Activated CD8-positive, alpha-beta memory T cell treated with anti-CD3 and anti-CD28 coated beads, Interleukin-2, amount 50 U/mL, for 24 hours (primary cell): ENCODE results near the gene TBX21.

Experiments used
- DNase-seq: peaks from one replicate; pipeline ENCODE4 v3.0.0-alpha.2; 2020; ENCODE audit errors: extremely low read depth

TBX21 gene

DNA sequence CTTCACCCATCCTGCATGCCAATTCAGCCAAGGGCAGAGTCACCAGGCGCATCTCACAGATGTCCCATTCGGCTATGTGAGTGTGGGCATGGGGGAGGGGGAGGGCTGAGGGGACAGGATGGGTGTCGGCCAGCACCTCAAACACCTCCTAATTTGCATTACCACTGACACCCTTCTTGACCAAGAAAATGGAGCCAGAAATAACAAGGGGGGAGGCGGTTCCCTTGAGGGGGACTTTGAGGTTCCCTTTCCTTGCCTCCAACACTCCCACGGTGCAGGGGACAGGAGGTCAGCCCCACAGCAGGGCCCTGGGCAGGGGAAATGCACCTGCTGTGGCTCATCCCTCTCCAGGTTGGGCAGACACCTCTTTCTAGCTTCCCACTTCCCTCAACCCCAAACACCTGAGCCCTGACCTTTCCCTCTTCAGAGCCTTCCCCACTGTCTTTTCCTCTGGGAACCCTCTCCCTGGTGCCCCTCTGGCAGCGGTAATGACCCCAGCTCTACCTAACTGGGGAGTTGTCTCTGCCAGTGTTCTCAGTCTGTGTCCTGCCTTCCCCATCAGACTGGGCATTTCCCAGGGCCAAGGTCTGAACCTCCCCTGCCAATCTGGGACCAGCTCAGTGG is 18.2 kb upstream of the TBX21 start:
- no peak for DNase-seq

DNA sequence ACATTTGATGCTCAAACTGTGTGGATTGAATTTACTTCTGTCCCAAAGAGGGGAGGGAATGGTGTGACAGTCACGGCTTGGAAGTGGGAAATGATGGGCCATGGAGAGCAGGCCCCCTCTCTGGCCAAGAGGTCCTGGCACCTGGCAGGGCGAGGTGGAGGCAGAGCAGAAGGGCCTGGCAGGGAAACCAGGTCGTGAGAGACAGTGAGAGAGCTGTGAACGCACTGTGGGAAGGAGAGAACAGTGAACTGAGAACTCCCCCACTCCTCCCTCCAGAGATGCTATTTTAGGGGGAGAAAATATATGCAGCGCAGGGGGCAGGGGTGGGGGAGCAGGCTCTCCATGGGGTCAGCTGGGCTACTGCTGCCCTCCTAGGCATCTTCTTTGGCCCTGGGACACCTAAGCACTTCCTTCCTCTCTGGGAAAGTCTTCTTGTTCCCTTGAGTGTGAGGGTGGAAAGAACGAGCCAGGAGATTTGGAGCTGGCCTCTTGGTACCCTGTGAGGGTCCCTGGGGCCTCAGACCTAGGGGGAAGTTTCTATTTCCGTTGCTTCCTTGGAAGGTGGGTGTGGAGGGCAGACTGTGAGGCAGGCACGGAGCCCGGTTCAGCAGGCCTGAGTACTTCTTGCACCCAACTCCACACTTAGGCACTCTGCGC is 17.2 kb upstream of the TBX21 start:
- DNase-seq = no peak

DNA sequence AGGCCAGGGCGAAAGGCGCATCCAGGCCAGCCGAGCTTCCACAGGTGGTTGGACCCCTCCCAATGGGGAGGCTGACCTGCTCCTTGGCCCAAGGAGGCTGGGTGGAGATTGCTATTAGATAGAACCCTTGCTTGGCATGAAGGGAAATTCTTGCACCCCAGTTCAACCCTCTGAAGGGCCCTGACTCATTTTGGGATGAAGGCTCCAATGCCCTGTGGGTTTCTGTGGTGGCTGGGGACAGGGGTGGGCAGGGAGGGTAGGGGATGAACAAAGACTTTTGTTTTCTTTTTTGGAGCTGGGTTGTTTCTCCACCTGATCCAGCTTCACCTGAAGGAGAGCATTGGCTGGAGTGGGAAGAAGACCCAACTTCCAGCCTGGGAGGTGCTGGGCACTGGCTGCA is 16.7 kb upstream of the TBX21 start:
- DNase-seq = no peak

DNA sequence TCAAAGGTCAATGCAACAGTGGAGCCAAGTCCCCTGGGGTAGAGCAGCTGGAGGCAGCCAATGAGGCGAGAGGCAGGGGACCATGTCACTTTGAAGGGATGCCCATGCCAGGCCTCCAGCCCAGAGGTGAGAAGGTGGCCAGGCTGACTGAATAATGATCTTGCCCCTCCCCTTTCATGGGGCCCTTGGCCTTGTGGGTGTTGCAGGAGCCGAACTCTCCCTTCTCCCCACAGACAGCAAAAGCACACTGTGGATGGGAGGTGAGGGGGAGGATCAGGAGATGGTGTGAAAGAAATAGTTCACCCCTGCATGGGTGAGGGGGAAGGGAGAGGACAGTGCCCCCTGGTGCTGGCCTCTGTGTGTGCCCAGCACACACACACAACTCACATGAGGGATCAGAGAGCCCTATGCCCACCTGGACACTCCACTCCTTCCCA is 15.8 kb upstream of the TBX21 start:
- no peak for DNase-seq

DNA sequence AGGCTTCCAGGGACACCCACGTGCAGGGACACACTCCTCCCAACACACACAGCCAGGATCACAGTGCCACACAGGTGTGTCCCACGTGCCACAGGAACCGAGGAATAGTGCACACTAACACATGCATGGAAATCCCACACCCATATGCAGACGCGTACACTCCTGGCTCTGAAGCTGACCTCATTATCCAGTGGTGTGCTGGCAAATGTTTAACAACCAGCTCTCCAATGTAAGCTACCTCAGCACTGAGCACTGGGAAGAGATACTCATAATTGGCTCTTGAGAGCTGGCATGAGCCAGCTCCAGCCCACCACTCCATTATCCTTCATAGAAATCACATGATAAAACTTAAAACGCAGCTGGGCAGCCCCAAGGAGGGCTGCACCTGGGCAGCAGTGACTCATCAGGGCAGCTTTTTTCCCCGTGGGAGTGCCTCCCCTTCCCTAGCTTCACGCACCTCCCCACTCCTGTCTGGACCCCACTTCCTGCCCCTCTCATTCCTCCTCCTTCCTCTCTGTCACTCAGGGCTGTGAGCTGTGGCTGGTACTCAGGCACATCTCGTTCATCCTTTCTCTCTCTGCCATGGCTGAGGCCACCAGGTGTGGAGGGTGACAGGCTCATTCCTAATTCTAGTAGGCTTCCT is 14.9 kb upstream of the TBX21 start:
- no peak for DNase-seq

DNA sequence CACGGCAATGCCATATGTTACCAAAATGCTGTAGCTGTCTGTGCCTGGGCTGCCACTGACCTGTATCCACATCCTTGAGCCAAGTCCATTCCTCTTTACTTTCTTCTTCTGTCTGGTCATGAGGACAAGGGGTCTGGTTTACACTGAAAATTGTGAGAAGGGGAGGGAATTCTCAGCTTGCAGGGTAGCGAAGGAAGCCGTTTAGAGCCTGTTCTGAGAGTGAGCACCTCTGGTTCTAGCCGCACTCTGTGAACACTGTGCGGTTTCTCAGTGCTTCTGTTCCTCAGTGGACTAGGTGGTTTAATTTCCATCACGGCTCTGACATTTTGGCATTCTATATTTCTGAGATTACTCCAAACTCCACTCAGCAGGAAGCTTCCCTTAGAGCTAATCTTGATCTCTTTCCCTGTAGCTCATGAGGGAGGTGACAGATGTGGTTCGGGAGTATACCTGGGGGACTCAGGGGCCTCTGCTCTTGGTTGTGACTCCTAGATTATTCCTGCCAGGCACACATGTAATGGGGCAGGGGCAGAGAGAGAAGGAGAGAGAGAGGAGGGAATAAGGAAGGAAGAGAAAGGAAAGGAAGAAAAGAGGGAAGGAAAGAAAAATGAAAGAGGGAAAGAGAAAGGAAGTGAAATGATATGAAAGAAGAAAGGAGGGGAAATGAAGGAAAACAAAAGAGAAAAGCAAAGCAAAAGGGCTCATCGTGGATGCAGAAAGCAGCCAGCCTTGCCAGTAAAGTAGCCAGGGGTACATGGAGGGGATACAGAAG is 14.2 kb upstream of the TBX21 start:
- no peak for DNase-seq

DNA sequence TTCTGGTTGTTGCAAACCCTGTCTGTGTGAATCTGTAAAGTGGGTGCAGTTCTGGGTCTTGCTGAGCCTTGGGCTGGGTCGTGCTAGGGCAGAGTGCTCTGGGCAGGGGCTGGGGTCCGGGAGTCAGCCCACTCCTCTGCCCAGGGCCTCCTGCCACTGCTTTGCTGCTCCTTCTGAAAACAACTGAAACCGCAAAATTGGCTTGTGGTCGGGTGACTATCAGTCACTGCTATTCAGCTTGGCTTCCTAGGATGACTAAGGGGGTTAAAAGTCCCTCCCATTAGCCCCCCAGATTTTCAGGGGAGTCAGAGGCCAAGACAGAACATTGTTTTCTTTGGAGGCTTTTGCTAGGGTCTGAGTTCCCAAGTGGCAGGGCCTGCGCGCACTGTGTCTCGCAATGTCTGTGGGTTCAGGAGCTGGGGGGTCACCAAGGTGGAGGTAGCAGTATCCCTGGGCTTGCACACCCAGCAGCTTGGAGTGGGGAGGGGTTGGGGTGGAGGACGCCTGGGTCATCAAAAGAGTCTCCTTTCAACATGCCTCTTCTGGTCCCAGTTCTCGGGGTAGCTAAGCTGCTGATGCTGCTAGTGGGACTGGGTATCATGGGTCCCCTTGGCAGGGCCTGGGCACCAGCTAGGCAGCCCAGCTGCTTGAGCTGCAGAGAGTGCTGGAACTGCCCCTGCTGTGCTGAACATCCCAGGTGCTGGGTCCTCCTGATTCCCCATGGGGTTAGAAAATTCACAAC is 13.5 kb upstream of the TBX21 start:
- peak; percentile 65 for DNase-seq

DNA sequence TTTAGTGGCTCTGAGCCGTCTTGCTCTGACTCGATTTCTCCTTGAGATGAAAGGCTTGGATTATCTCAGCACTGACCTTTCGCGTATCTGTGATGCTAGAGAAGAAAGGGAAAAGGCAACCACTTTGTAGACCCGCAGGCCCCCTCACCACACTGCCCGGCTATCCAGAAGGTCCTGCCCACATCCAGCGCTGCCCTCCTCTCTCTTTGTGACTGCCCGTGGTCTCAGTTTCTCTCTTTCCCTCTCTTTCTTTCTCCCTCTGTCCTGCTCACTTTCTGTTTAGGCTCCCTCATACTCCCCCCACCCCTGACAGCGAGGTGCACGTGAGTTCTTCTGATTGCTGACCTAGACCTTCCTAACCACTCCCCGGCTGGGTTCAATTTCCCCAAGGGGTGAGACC is 12.8 kb upstream of the TBX21 start:
- no peak for DNase-seq

DNA sequence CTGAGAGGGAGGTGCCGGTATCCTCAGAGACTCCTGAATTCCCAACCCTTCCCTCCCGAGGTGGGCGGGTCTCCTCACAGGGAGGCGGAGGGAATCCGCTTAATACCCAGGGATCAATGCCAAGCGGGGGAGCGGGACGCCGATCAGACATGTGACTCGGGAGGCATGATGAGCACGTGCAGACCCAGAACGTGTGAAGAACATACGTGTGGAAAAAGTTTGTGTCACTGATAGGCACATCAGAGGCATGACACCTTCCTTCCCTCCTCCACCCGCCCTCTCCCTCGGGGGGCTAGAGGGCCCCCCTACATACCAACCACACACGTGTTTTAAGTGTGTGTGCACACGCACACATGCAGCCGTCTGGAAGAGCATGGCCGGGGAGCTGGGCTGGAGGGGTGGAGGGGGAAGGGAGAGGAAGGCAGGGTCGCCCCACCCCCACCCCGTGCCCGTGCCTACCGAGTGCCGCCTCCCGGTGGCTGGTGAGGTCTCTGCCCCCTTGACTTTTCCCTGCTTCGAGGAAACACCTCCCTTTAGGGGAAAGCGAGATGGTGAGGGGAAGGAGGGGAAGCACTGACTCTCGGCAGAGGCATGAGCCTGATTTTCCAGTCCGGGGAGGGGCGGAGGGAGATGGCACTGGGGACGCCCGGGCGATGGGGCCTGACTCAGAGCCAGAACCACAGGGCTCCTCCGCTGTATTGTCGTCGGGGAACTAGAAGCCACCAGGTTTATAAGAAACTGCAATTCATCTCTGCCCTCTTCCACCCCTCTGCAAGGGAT is 12.1 kb upstream of the TBX21 start:
- peak; percentile 93 for DNase-seq

DNA sequence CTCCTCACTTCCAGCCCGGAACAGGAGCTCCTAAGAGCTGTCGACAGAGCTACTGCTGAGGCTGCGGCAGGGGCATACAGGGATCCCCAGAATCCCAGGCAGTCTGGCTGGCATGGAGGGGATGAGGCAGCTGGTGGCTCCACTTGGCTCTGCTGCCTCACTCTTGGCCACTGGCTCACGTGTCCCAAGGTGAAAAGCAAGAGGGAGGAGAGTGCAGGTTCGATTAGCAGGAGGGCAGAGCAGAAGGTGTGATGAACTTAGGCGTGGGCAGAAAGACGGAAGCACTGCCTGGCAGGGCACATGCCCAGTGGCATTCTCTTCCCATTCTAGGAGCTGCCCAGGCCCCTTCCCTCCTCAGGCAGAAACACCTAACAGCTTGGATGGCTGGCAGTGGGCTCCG is 11.3 kb upstream of the TBX21 start:
- no peak for DNase-seq

DNA sequence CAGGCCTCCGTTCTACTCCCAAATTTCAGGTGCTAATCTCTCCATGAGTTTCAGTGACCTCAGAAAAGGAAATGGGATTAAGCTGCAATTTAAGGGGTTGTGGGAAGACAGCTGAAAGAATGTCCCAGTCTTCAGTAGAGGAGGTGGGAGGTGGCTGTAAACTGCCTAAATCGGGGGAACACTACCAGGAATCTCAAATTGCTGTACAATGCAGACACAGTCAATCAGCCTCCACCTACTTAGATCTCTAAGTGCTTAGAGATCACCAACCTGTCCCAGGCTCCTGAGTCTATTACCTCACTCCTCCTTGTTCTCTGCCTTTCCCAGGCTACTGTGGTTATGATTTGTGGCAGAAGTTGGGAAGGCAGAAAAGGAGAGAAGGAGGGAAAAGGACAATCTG is 8.3 kb upstream of the TBX21 start:
- DNase-seq = no peak

DNA sequence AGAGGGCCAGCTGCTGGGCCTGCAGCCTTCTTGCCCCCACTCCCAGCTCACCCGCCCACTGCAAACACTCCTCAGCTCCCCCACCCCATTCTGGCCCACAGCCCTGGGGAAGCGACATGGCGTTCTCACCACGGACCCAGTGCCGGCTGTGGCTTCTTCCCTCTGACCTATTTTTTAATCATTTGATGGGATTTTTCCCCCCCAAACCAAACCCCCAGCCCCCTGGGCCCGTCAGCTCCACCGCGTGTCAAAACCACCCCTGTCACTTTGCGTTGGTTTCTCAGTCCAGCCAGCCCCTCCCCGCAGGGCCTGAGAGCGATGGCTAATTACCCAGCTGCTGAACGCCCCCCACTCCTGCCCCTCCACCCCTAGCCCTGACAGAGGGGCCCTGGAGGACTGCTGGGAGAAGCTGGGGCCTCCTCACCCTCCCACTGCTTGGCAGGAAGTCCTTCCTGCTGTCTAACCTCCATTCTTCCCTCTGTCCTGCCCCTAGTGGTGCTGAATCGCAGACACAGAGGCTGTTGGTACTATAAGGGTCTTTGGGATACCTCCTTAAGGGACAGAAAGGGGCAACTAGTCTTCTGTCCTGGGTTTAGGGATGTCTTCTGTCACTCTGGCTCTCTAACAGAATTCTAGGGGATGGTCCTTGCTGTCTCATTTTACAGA is 7.5 kb upstream of the TBX21 start:
- no peak for DNase-seq

DNA sequence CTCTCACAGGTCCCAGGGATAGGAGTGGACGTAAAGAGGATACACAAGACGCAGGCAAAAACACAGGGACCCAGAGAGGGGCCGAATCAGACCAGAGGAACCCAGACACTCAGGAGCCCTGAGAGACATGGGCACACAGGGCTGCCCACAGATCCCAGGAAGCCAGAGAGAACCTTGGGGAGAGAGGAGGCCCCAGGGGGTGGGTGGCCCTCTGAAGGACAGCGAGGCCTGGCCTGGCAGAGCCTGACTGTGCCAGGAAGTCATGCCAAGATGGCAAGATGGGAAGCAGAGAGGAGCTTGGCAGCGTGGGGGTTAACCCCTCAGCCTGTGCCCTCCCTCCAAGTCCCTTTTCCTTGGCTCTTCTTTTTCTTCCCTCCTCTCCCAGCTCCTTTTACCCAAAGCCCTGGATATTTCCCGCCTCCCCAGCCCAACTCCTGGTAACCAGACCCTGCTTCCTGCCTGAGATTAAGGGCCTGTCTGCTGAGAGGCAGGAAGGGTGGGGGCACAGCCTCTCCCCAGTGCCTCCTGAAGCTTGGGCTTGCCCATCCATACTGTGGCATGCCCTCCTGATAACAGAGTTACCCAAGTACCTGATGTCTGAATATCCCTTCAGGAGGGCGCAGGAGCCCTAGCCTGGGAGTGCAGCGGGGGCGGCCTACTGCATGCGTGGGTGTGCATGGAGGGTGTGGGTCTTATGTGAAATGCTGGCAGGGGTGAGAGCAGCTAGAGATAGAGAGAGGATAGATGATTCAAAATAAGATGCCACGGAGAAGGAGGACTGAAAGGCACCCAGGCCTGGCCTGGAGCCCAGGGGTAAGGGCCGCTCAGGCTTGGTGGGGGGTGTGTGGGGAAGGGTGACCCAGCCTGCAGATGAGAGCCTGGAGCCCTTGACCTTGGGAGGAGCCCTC is 6.0 kb upstream of the TBX21 start:
- DNase-seq = no peak

DNA sequence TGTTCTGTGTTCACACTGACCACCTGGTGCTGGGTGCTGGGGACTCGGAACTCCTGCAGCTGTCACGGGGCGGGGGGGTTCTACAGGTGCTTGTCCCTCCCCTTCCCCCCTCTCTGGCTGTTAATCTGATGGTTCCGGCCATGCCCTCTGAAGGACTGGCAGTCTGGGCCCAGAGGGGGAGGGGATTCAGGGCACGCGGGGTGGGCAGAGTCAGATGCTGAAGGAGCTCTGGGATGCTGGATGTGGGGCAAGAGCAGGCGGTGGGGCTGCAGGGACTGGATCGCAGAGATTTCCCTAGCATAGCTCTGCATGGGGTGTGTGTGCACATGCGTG is 5.4 kb upstream of the TBX21 start:
- no peak for DNase-seq

DNA sequence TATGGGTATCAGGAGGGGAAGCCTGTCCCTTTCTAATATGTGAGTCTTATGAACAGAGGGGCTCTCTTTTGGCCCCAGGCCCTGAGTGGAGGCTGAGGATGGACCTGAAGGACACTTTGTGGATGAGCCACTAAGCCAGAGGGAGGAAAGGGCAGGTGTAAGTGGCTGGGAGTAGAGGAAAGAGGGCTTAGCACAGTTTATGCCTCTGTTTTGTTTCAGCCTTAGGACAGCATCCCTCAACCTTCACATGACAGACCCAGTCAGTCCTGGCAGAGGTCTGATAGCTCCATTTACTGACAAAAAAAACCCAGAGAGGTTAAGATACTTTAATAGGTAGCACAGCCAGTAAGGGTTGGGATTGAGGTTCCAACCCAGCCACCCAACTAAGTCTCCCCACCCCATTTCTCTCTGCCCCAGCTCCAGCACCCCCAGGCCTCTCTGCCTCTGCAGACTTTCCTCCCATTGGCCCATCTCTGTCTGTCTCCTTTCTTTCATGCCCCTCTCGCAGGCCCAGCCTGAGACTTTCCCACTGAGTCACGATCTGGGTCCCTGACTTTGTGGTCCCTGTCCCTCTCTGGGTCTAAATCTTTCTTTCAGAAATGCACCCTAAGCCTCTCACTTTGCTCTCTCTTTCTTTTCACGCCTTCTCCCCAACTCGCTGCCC is 4.7 kb upstream of the TBX21 start:
- DNase-seq = no peak

DNA sequence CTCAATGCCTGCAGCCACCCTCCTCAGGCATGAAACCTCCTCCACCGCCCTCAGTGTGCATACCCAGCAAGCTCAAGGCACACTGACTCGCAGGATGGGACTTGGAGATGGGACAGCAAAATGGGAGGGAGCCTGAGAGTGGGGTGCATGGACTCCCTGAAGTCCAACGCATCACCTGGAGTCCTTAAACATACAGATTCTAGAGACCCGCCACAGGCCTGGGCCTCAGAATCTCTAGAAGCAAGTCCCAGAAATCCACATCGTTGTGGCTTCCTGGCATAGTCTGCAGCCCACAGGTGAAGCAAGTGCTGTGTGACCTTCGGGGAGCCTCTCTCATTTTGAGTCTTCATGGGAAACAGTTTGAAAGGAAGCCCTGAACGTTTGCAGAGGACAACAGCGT is 3.6 kb upstream of the TBX21 start:
- DNase-seq = no peak

DNA sequence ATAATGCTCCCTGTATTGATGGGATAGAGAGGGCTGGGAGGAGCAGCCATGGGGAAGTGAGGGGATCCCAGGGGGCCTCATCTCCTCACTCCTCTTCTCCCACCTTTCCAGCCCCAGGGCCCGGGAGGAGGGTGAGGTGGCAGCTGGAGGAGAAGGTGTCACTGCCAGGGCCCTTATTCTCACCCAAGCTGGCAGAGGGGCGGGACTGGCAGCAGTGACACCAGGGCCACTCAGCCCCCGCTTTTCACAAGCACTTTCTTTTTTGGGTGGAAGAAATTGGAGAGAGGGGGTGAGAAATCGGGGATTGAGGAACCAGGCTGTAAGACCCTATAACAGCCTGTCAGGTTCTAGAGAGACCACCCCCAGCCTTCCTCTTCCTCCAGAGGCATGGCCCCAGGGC is 2.4 kb upstream of the TBX21 start:
- no peak for DNase-seq

DNA sequence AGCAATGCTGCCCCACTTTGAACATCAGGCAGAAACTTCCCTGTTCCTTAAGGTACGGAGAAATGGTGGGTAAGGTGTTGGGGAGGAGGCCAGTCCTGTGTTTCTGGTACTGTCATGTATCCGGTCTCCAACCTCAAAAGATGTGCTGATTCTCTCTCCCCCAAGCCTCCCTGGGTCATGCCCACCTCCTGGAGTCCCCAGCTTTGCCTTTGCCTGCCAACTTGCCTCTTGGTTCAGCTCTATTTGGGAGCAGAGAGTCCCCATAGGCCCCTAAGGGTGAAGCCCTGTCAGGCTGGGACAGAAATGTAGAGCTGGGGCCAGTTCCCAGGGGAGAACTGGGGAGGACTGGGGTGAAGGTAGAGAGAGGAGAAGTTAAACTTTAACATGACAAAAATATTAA is 1.6 kb upstream of the TBX21 start:
- no peak for DNase-seq

DNA sequence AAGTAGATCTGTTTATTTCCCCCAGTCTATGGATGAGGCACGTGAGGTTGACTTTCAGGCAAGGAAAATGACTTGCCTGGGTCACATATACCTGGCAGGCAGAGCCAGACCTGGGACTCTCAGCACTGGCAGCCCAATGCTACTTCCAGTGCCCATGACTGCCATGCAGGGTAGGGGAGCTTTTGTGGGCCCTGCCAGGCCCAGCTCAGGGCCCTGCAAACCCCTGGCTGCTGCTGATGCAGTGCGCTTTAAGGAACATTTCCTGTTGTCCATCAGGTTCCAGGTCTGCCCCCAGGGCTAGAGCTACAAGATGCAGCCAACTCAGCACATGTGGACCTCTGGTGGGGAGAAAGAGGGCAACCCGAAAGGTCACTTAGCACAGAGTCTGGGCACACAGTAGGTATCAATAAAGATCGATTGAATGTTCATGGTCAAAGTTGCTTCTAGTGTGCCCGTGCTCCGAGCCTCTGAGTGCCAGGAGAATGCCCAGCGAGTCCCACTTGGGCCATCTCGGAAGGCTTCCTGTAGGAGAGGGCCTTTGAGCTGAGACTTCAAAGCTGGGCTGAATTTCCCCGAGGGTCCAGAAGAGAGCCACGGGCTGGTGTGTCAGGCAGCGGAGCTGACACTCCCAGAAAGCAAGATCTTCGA is 513 bp upstream of the TBX21 start:
- DNase-seq = no peak
